Measurements from ENCODE around the gene PSMA7.
"Not testable (repeated sequence)": the region's sequence is repeated elsewhere in the genome, so short reads cannot be mapped to it uniquely, and the experiment has no call there.

PSMA7 gene

GRCh38 chr20:62151835-62152364 is 8.7 kb upstream of the PSMA7 start:
- no peak for DNase-seq

- no peak for DNase-seq
These were observed 8.0 kb upstream of the PSMA7 start for GRCh38 chr20:62151225-62151624.

GRCh38 chr20:62150310-62150575 is 7.0 kb upstream of the PSMA7 start:
- no peak for DNase-seq

GRCh38 chr20:62149532-62150309 is 6.5 kb upstream of the PSMA7 start:
- DNase-seq, result no peak

- no peak for DNase-seq
These were observed 5.7 kb upstream of the PSMA7 start for GRCh38 chr20:62148908-62149314.

- DNase-seq, result not testable (repeated sequence)
These were observed 5.2 kb upstream of the PSMA7 start for GRCh38 chr20:62148383-62148782.

GRCh38 chr20:62147528-62147927 is 4.3 kb upstream of the PSMA7 start:
- DNase-seq, result no peak

GRCh38 chr20:62147125-62147524 is 3.9 kb upstream of the PSMA7 start:
- no peak for DNase-seq

- no peak for DNase-seq
These were observed 3.0 kb upstream of the PSMA7 start for GRCh38 chr20:62146019-62146755.

- no peak for DNase-seq
These were observed 2.5 kb upstream of the PSMA7 start for GRCh38 chr20:62145688-62146018.

- DNase-seq, result peak; percentile 55
These were observed 997 bp upstream of the PSMA7 start for GRCh38 chr20:62143957-62144825.

- DNase-seq, result no peak
These were observed 728 bp downstream of the PSMA7 start for GRCh38 chr20:62142252-62143080.

- peak; percentile 37 for DNase-seq
These were observed 1.6 kb downstream of the PSMA7 start for GRCh38 chr20:62141397-62142251.

- no peak for DNase-seq
These were observed 2.2 kb downstream of the PSMA7 start for GRCh38 chr20:62141043-62141396.

GRCh38 chr20:62139636-62140035 is 3.6 kb downstream of the PSMA7 start:
- DNase-seq, result no peak

GRCh38 chr20:62138912-62139311 is 4.3 kb downstream of the PSMA7 start:
- no peak for DNase-seq

- DNase-seq, result no peak
These were observed 5.0 kb downstream of the PSMA7 start for GRCh38 chr20:62138204-62138543.

GRCh38 chr20:62137478-62138203 is 5.6 kb downstream of the PSMA7 start:
- no peak for DNase-seq

- no peak for DNase-seq
These were observed 6.2 kb downstream of the PSMA7 start for GRCh38 chr20:62137092-62137384.

- DNase-seq, result peak; percentile 80
These were observed 6.7 kb downstream of the PSMA7 start for GRCh38 chr20:62136283-62137091.

Measured in CD4-positive, alpha-beta T cell treated with Interleukin-12 subunit alpha and Interleukin-12 subunit beta, for 1 hour (primary cell).